K562 (cell line): Measurements from ENCODE around the gene CRYZ. TPM values are rescaled to one million over a fixed set of nuclear protein-coding genes. Genes with fewer than 3 reads are reported as not detected.

Experiments used
- ATAC-seq: fragments of 200-7000 bp; cut with Tn5 transposase; 3 replicates; pipeline ENCODE4 v1.9.1; 2020; ENCODE audit warnings: moderate library complexity
- BruUV-seq: library from RNA; stranded (reverse); fragments of 400-500 nt; replicated peaks from 2 replicates; lab custom pipeline; 2021; lab: Mats Ljungman, UMichigan
- CTCF ChIA-PET: fragments of 300-600 bp; formaldehyde crosslinking; extraction: SDS; loops from one replicate; lab custom pipeline; 2021; ENCODE audit warnings: low intra/inter-chr PET ratio; lab: Yijun Ruan, JAX
- POLR2A ChIA-PET: fragments of 300-600, 350-650 bp; sonication (Branson Sonifier 250); formaldehyde crosslinking; extraction: SDS; loops from one replicate; lab custom pipeline; 2021; ENCODE audit warnings: antibody characterized with exemption, inconsistent platforms; lab: Yijun Ruan, JAX
- DNase-seq, 4 experiments: peaks; one replicate each; pipeline versions ENCODE4 v3.0.0 to v3.0.0-alpha.2; 2011 to 2018; ENCODE audit warnings: low spot score in 3 of 4, mixed read lengths in 3 of 4; ENCODE audit errors: extremely low read depth in 1 of 4
- FAIRE-seq: peaks from 2 replicates; lab custom pipeline; 2011; peaks lifted over from hg19 to GRCh38; lab: Jason Lieb, UNC
- H2AFZ ChIP-seq: 2 replicates; pipeline ENCODE4 v1.6.0; 2011; ENCODE audit warnings: low read depth, low read length, control low read depth, inconsistent platforms
- H3K27ac ChIP-seq: fragments of 200-600 bp; 3 replicates; pipeline ENCODE4 v1.8.0; 2011; ENCODE audit warnings: low read depth, mild to moderate bottlenecking, control low read depth, inconsistent platforms, low read length, moderate library complexity, mixed read lengths; ENCODE audit errors: extremely low read depth
- H3K27me3 ChIP-seq, 2 experiments: fragments of 300-600 bp in 1 of 2; 2 replicates in 1 of 2; 3 replicates in 1 of 2; pipeline versions ENCODE4 v1.6.0 to v1.8.0; 2011; ENCODE audit warnings: inconsistent platforms in 2 of 2, low read length in 2 of 2, mild to moderate bottlenecking in 1 of 2, mixed read lengths in 1 of 2, moderate library complexity in 1 of 2; ENCODE audit not compliant: control insufficient read depth in 2 of 2, insufficient read depth in 2 of 2
- H3K36me3 ChIP-seq: fragments of 300-600 bp; 3 replicates; pipeline ENCODE4 v1.8.0; 2011; ENCODE audit warnings: mild to moderate bottlenecking, low read length, inconsistent platforms; ENCODE audit not compliant: control insufficient read depth, insufficient read depth
- H3K4me1 ChIP-seq, 2 experiments: fragments of 200-600 bp in 1 of 2; replicated peaks in 1 of 2; 2 replicates in 1 of 2; 3 replicates in 1 of 2; pipeline versions ENCODE4 v1.5.1 to v1.8.0; 2011; ENCODE audit warnings: inconsistent platforms in 2 of 2, low read length in 2 of 2, mild to moderate bottlenecking in 1 of 2, mixed read lengths in 1 of 2, moderate library complexity in 1 of 2; ENCODE audit not compliant: control insufficient read depth in 2 of 2, insufficient read depth in 2 of 2
- H3K4me2 ChIP-seq: 2 replicates; pipeline ENCODE4 v1.6.1; 2011; ENCODE audit warnings: low read length, control low read depth, inconsistent platforms, mixed read lengths; ENCODE audit not compliant: insufficient read depth
- H3K4me3 ChIP-seq: fragments of 200-600 bp; sonication (generic), shearing (Covaris generic); 2 replicates; pipeline ENCODE4 v1.5.1; 2016; ENCODE audit warnings: control low read depth, inconsistent platforms
- H3K79me2 ChIP-seq: fragments of 200-600 bp; 3 replicates; pipeline ENCODE4 v1.8.0; 2011; ENCODE audit warnings: low read length, inconsistent platforms; ENCODE audit not compliant: control insufficient read depth, insufficient read depth
- H3K9ac ChIP-seq, 2 experiments: 2 replicates each; pipeline versions ENCODE4 v1.6.0 to v1.6.1; 2011; ENCODE audit warnings: low read depth in 2 of 2, low read length in 2 of 2, control low read depth in 1 of 2, inconsistent platforms in 1 of 2, mild to moderate bottlenecking in 1 of 2, mixed read lengths in 1 of 2; ENCODE audit not compliant: insufficient read depth in 1 of 2
- H3K9me1 ChIP-seq: one replicate; pipeline ENCODE4 v1.6.0; 2011; ENCODE audit warnings: inconsistent platforms, mild to moderate bottlenecking, low read length, moderate library complexity; ENCODE audit not compliant: control insufficient read depth, insufficient read depth
- H3K9me3 ChIP-seq: replicated peaks from 2 replicates; pipeline ENCODE4 v1.5.1; 2011; ENCODE audit warnings: low read depth, low read length, inconsistent platforms; ENCODE audit not compliant: control insufficient read depth, insufficient read depth
- H4K20me1 ChIP-seq: replicated peaks from 2 replicates; pipeline ENCODE4 v1.6.1; 2011; ENCODE audit warnings: low read length, inconsistent platforms, mixed read lengths; ENCODE audit not compliant: control insufficient read depth, insufficient read depth
- FOXJ2 ChIP-seq: fragments of 200-800 bp; sonication (Bioruptor generic); IDR thresholded peaks from 2 replicates; pipeline ENCODE4 v1.6.1; 2016; ENCODE audit warnings: missing genetic modification characterization, missing compliant biosample characterization
- PKNOX1 ChIP-seq: fragments of 450-650 bp; IDR thresholded peaks from 2 replicates; pipeline ENCODE4 v1.6.1; 2016
- SMAD4 ChIP-seq: fragments of 250-450 bp; sonication (Bioruptor Pico); conservative IDR thresholded peaks from 2 replicates; pipeline ENCODE4 v1.8.0; 2021; ENCODE audit warnings: inconsistent platforms, mild to moderate bottlenecking, moderate library complexity
- ZNF699 ChIP-seq: fragments of 250-450 bp; sonication (Bioruptor Pico); IDR thresholded peaks from 2 replicates; pipeline ENCODE4 v1.8.0; 2021; ENCODE audit warnings: mild to moderate bottlenecking, moderate library complexity; ENCODE audit not compliant: insufficient replicate concordance
- WGBS: fragments of 100-300 bp; shearing (Covaris generic); methylation state at CpG from one replicate; pipeline ENCODE4 v1.1.6; 2016; ENCODE audit warnings: low coverage, mixed read lengths; ENCODE audit not compliant: insufficient coverage; ENCODE audit errors: missing lambda C conversion rate; 5-methylcytosine and 5-hydroxymethylcytosine counted together
- in situ Hi-C: fragments of 300-500 bp; cut with MboI; formaldehyde crosslinking; loops from 4 replicates; pipeline ENCODE4 v1.15.0; 2018; ENCODE audit warnings: inconsistent platforms, mixed read lengths
- intact Hi-C: fragments of 100-400 bp; cut with micrococcal nuclease; formaldehyde crosslinking; loops from 2 replicates; pipeline ENCODE4 v1.14.2; 2022
- polyA plus RNA-seq, 8 experiments: library from polyadenylated mRNA; depleted of rRNA in 4 of 8; stranded (reverse) in 5 of 8; unstranded in 3 of 8; fragments of >200 nt; fragmentation: Nextera tagmentation in 2 of 8; fragmentation: Illumina TruSeq in 1 of 8; extraction: Ambion mirVana in 2 of 8; extraction: Trizol in 1 of 8; gene quantifications; 2 replicates each; pipeline versions ENCODE4 v1.2.1 to v1.2.3, GENCODE V29; 2011 to 2014; ENCODE audit warnings: inconsistent platforms in 1 of 8, missing spikeins in 1 of 8
- total RNA-seq, 7 experiments: library from RNA; depleted of rRNA in 6 of 7; stranded (reverse); fragments of >200 nt in 6 of 7; fragmentation: Illumina TruSeq in 2 of 7; extraction: Trizol in 2 of 7; gene quantifications; 2 replicates each; pipeline versions ENCODE4 v1.2.1 to v1.2.3, GENCODE V29; 2011 to 2021; ENCODE audit warnings: low replicate concordance in 1 of 7
- TF ChIP-seq, protein P1 (sequence below): fragments of 450-650 bp; IDR thresholded peaks from 2 replicates; pipeline ENCODE4 v1.6.1; 2016; ENCODE audit warnings: low read depth

Gene CRYZ
- total and polyA plus RNA-seq, 9 of the 15 experiments (the other 6 are each of a cell fraction or from before 2014, with no cell fraction given) = 51.7 to 179 (median 81.4) TPM

DNA sequence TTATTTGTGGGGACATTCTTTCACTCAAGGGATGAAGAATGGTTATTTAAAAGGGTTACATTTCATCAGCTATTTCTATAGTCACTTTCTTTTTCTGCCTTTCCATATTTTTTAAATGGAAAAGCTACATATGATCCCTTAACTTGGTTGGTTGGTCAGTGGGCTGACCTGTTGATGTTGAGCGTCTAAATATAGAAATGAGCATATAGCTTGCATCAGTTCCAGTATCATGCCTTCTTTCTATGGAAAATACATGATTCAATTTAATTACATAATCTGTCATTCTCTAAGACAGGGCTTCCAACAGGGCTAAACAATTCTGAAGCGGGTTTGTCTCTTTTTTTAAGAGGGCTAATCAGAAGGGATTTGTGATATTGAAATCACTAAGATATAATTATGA, 40.7 kb upstream of the CRYZ start:
- no peak for TF ChIP-seq PKNOX1
- TF ChIP-seq ZNF699 (CRISPR knock-in tag) = no peak
- no peak for TF ChIP-seq SMAD4 (CRISPR knock-in tag)
- TF ChIP-seq, protein P1, sequence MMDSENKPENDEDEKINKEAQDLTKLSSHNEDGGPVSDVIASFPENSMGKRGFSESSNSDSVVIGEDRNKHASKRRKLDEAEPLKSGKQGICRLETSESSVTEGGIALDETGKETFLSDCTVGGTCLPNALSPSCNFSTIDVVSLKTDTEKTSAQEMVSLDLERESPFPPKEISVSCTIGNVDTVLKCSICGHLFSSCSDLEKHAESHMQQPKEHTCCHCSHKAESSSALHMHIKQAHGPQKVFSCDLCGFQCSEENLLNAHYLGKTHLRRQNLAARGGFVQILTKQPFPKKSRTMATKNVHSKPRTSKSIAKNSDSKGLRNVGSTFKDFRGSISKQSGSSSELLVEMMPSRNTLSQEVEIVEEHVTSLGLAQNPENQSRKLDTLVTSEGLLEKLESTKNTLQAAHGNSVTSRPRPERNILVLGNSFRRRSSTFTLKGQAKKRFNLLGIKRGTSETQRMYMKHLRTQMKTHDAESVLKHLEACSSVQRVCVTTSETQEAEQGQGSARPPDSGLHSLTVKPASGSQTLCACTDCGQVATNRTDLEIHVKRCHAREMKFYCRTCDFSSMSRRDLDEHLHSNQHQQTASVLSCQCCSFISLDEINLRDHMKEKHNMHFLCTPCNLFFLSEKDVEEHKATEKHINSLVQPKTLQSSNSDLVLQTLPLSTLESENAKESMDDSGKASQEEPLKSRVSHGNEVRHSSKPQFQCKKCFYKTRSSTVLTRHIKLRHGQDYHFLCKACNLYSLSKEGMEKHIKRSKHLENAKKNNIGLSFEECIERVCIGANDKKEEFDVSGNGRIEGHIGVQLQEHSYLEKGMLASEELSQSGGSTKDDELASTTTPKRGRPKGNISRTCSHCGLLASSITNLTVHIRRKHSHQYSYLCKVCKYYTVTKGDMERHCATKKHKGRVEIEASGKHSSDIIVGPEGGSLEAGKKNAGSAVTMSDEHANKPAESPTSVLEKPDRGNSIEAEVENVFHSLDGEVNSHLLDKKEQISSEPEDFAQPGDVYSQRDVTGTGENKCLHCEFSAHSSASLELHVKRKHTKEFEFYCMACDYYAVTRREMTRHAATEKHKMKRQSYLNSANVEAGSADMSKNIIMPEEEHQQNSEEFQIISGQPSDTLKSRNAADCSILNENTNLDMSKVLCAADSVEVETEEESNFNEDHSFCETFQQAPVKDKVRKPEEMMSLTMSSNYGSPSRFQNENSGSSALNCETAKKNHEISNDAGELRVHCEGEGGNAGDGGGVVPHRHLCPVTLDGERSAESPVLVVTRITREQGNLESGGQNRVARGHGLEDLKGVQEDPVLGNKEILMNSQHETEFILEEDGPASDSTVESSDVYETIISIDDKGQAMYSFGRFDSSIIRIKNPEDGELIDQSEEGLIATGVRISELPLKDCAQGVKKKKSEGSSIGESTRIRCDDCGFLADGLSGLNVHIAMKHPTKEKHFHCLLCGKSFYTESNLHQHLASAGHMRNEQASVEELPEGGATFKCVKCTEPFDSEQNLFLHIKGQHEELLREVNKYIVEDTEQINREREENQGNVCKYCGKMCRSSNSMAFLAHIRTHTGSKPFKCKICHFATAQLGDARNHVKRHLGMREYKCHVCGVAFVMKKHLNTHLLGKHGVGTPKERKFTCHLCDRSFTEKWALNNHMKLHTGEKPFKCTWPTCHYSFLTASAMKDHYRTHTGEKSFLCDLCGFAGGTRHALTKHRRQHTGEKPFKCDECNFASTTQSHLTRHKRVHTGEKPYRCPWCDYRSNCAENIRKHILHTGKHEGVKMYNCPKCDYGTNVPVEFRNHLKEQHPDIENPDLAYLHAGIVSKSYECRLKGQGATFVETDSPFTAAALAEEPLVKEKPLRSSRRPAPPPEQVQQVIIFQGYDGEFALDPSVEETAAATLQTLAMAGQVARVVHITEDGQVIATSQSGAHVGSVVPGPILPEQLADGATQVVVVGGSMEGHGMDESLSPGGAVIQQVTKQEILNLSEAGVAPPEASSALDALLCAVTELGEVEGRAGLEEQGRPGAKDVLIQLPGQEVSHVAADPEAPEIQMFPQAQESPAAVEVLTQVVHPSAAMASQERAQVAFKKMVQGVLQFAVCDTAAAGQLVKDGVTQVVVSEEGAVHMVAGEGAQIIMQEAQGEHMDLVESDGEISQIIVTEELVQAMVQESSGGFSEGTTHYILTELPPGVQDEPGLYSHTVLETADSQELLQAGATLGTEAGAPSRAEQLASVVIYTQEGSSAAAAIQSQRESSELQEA = no peak
- TF ChIP-seq FOXJ2 (tag) = no peak
- Histone ChIP-seq H3K4me1 (no peaks in the 10 kb centered on the region; a peak in 1 of 5 replicates), H3K27ac (no peak overlapping the region), H3K4me3 (no peak overlapping the region), H3K9me1 (no peaks in the 10 kb centered on the region), H3K36me3 (no peaks in the 10 kb centered on the region), H3K4me2 (no peak overlapping the region), H2AFZ (no peak overlapping the region), H3K9me3 (no peaks in the 10 kb centered on the region), H3K9ac (no peak overlapping the region), H3K79me2 (no peaks in the 10 kb centered on the region), H3K27me3 (no peaks in the 10 kb centered on the region), H4K20me1 (no peaks in the 10 kb centered on the region)
- BruUV-seq = no TSS peak
- no peak for DNase-seq
- in situ Hi-C loops (no loop called here), intact Hi-C loops (loop anchor here (5.0 kb wide), 1 partner anchor 359 kb away; the partner anchor contains the start of gene LHX8)
- no peak for ATAC-seq
- no peak for FAIRE-seq
- WGBS = 0% methylated on average over 1 of the region's 2 CpGs
- CTCF ChIA-PET = interaction anchor here (4.4 kb wide), 1 partner anchor 430 kb away, joined by 53 read pairs; no protein-coding TSS in a partner anchor
- POLR2A ChIA-PET = interaction anchor here (0.7 kb wide), 1 partner anchor 318 kb away, joined by 3 read pairs; no protein-coding TSS in a partner anchor
